Activated CD8-positive, alpha-beta memory T cell treated with anti-CD3 and anti-CD28 coated beads, Interleukin-2, amount 50 U/mL, for 4 hours (primary cell): ENCODE data around the gene GALNT7.
A peak's percentile ranks its signal among the peaks of the same experiment; 100 is the strongest.

Experiments used
- DNase-seq: peaks from one replicate; pipeline ENCODE4 v3.0.0-alpha.2; 2020

GALNT7 gene

GRCh38 chr4:173317004-173317403, 148.4 kb downstream of the GALNT7 start:
- DNase-seq = no peak

GRCh38 chr4:173318240-173318639, 149.6 kb downstream of the GALNT7 start:
- no peak for DNase-seq

- DNase-seq = no peak
Observed at GRCh38 chr4:173318648-173319211, 150.1 kb downstream of the GALNT7 start.

GRCh38 chr4:173319696-173320095, 151.1 kb downstream of the GALNT7 start:
- no peak for DNase-seq

- DNase-seq = no peak
Observed at GRCh38 chr4:173325007-173325736, 156.6 kb downstream of the GALNT7 start.

- DNase-seq = no peak
Observed at GRCh38 chr4:173328236-173328901, 159.8 kb downstream of the GALNT7 start.

- no peak for DNase-seq
Observed at GRCh38 chr4:173330590-173330989, 162.0 kb downstream of the GALNT7 start.

- DNase-seq = no peak
Observed at GRCh38 chr4:173332021-173332487, 163.4 kb downstream of the GALNT7 start.

GRCh38 chr4:173332963-173333657, 164.5 kb downstream of the GALNT7 start:
- peak; percentile 20 for DNase-seq

GRCh38 chr4:173333658-173334084, 165.1 kb downstream of the GALNT7 start:
- DNase-seq = peak; percentile 39

GRCh38 chr4:173334085-173334890, 165.7 kb downstream of the GALNT7 start, which contains the start of gene HMGB2:
Gene HMGB2, minus strand, starts transcription at chr4:173334358. Its CDS starts 709 bp downstream, at chr4:173333649.
- peak; percentile 99 for DNase-seq

- DNase-seq = peak; percentile 16
Observed at GRCh38 chr4:173334891-173335752, 166.5 kb downstream of the GALNT7 start.

- no peak for DNase-seq
Observed at GRCh38 chr4:173337463-173337862, 168.9 kb downstream of the GALNT7 start.

- DNase-seq = no peak
Observed at GRCh38 chr4:173343832-173344397, 175.3 kb downstream of the GALNT7 start.

- no peak for DNase-seq
Observed at GRCh38 chr4:173345648-173346047, 177.0 kb downstream of the GALNT7 start.

- DNase-seq = no peak
Observed at GRCh38 chr4:173346074-173346473, 177.5 kb downstream of the GALNT7 start.

GRCh38 chr4:173347467-173347866, 178.9 kb downstream of the GALNT7 start:
- DNase-seq = no peak

GRCh38 chr4:173357939-173358338, 189.3 kb downstream of the GALNT7 start:
- DNase-seq = no peak

GRCh38 chr4:173360587-173361221, 192.1 kb downstream of the GALNT7 start:
- DNase-seq = no peak

GRCh38 chr4:173362666-173363065, 194.1 kb downstream of the GALNT7 start:
- no peak for DNase-seq
